Bronchial epithelial cell (primary cell): ENCODE data around the gene ADIG. TPM values are rescaled to one million over a fixed set of nuclear protein-coding genes. Genes with fewer than 3 reads are reported as not detected.

Experiments
- DNase-seq: peaks from one replicate; pipeline ENCODE4 v3.0.0-alpha.2; 2010; ENCODE audit warnings: low read depth
- FAIRE-seq: peaks from 2 replicates; lab custom pipeline; 2011; peaks lifted over from hg19 to GRCh38; lab: Jason Lieb, UNC
- H3K27me3 ChIP-seq: 2 replicates; pipeline ENCODE4 v1.5.1; 2011; ENCODE audit warnings: low read length; ENCODE audit not compliant: control insufficient read depth, insufficient read depth
- H3K36me3 ChIP-seq: 2 replicates; pipeline ENCODE4 v1.5.1; 2011; ENCODE audit warnings: low read length; ENCODE audit not compliant: control insufficient read depth, insufficient read depth
- H3K4me3 ChIP-seq: 2 replicates; pipeline ENCODE4 v1.5.1; 2011; ENCODE audit warnings: mild to moderate bottlenecking, low read depth, low read length, control low read depth
- CTCF ChIP-seq: IDR thresholded peaks from 2 replicates; pipeline ENCODE4 v1.5.1; 2011; ENCODE audit warnings: mild to moderate bottlenecking, moderate library complexity, low read length, control low read depth, inconsistent platforms; ENCODE audit not compliant: insufficient read depth, severe bottlenecking
- total RNA-seq: library from RNA; depleted of rRNA; stranded (reverse); fragments of >200 nt; gene quantifications from 2 replicates; pipeline ENCODE4 v1.2.1, GENCODE V29; 2014

ADIG gene
- total RNA-seq, 1 donor from 2014 or later = not detected

- H3K36me3 ChIP-seq = peaks cover 2% of the 10 kb centered on the region
Measured at GRCh38 chr20:38563802-38564431, 17.1 kb upstream of the ADIG start.

DNA sequence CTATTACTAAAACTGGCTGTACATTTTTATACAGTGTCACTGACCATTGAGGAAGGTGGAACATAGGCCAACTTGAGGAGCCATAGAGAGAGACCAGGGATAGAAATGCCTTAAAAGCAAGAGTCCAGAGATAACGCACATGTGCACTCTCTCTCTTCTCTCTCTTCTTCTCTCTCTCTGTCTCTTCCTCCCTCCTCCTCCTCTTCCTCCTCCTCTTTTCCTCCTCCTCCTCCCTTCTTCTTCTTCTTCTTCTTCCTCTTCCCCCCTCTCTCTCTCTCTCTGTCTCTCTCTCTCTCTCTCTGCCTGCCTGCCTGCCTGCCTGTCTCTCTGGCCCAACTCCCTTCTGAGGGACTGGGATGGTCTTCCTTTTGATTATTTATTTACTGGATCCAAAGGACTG, 16.3 kb upstream of the ADIG start:
- peaks cover 2% of the 10 kb centered on the region for H3K36me3 ChIP-seq
- TF ChIP-seq CTCF = no peak
- FAIRE-seq (no peak), DNase-seq (no peak)
- no peak overlapping the region for H3K4me3 ChIP-seq
- H3K27me3 ChIP-seq = no peaks in the 10 kb centered on the region

More at GRCh38 chr20:38563802-38564431, 17.1 kb upstream of the ADIG start:
- FAIRE-seq (no peak), DNase-seq (no peak)
- Histone ChIP-seq H3K27me3 (no peaks in the 10 kb centered on the region), H3K4me3 (no peak overlapping the region)
- TF ChIP-seq CTCF = no peak

DNA sequence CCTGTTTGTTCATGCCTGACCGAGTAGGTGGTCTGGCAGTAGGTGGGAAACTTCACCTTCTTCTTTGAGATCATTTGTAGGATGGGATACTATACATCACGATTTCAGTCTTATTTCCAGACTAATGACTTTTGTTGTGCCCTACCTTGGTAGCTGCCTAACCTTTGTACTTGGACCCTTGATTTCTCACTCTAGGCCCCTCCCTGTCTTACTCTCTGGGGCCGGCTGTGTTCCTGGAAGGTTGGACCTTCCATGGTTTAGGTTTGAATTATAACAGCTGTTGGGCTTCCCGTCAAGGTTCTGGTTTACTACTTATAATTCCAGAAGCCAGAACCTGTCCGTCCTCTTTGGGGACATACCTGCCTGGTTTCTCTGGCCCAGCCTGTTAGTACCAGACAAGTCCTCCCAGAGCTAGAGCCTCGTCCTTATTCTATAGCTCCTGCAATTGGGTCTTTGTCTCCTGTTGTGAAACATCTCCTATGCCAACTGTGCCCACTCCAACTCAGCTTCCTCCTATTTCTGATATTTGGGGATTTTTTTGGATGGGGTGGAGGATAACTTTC, 14.9 kb upstream of the ADIG start:
- Histone ChIP-seq H3K4me3 (no peak overlapping the region), H3K27me3 (no peaks in the 10 kb centered on the region), H3K36me3 (peaks cover 2% of the 10 kb centered on the region)
- DNase-seq = no peak
- TF ChIP-seq CTCF = no peak
- FAIRE-seq = no peak

DNA sequence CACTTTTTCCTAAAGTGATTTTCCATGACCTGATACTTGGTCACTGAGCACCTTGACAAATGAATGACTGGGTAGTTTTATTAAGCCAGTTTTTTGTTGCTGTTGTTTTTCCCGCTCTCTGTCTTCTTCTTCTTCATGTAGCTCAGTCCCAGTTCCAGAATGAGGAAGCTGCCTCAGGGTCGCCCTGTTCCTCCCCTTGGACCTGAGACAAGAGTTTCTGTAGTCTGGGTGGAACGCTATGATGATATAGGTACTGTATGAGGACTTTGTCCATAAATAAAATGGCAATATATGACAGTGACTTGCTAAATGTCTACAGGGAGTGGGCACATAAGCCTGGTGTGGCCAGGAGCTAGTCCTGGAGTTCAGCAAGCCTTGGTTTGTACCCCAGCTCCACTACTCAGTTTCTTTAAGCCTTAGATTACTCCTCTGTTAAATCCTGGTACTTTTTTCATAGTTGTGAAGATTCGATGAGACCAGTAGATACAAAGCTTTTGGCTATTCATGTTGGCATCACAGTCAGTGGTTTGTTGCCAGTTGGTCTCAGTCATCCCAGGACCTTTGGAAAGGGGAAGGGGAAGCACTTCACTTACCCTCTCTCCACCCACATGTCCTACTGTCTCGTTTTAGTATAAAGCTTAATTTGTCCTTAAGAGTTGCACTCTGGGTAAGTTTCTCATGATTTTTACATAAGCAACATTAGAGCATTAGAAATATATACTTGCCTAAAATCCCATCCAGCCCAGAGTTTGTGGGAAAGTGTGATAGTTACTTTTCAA, 11.1 kb upstream of the ADIG start:
- FAIRE-seq (peak; percentile 75), DNase-seq (no peak)
- TF ChIP-seq CTCF = no peak
- Histone ChIP-seq H3K27me3 (no peaks in the 10 kb centered on the region), H3K4me3 (no peak overlapping the region), H3K36me3 (peaks cover 2% of the 10 kb centered on the region)

- Histone ChIP-seq H3K27me3 (no peaks in the 10 kb centered on the region), H3K36me3 (peaks cover 3% of the 10 kb centered on the region), H3K4me3 (no peak overlapping the region)
- FAIRE-seq = no peak
- no peak for DNase-seq
- no peak for TF ChIP-seq CTCF
Measured at GRCh38 chr20:38573413-38573812, 7.6 kb upstream of the ADIG start.
